HG03097 (cell line): ENCODE data around the gene LRRC74B.

Experiments
- ATAC-seq: cut with Tn5 transposase; IDR thresholded peaks from one replicate; pipeline ENCODE4 v1.9.1; 2021; ENCODE audit not compliant: unreplicated experiment, low FRiP score

Gene LRRC74B

DNA sequence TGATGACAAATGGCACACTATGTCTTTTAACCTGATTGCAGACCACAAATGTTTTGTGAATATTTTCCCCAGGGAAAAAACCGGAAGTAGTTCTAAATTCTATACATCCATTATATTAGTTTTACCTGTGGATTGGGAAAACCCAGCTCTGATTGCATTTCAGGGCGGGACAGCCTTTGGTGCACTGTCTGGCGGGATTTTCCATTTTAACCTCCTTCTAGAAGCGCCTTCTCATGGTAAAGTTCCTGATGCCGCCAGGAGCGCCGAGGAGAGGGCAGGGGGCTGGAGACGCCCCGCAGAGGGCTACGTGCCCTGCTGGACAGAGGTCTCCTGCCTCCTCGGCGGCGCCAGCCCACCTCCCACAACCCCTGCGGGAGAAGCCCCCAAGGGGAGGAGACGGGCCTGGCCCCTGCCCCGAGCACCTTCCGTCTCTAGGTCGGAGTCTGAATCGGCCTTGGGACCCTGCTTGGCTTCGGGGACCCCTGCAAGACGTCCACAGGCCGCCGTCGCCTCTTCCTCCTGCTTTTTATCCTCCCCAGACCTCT, 32.0 kb upstream of the LRRC74B start:
- peak; percentile 12 for ATAC-seq

- peak; percentile 47 for ATAC-seq
Measured at GRCh38 chr22:21014202-21014725, 31.5 kb upstream of the LRRC74B start.

- no peak for ATAC-seq
Measured at GRCh38 chr22:21014726-21015465, 30.9 kb upstream of the LRRC74B start, which contains the start of gene P2RX6. Gene P2RX6 (plus strand): TSS chr22:21015165. CDS start chr22:21015175, 10 bp downstream.

DNA sequence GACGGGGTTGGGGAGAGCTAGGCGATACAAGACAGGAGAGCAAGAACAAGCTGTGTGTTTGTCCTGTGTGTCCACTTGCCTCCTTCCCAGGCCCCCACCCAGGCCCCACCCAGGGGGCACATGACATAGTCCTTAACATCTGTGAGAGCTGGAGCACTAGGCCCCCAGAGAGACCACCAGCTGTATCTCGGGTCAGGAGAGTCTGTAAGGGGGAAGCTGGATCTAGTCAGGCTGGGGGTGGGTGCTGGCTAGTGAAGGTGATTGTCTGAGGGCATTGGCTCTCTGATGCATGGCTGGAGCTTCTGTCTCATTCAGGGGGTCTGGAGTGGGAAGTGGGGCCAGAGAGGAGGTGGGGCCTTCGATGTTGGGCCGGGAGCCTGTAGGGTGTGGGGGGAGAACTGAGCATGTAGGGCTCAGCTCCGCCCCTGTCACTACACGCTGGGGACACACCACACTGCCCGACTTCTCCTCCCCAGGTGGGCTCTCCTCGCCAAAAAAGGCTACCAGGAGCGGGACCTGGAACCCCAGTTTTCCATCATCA, 30.2 kb upstream of the LRRC74B start:
- no peak for ATAC-seq

- ATAC-seq, result no peak
Measured at GRCh38 chr22:21016644-21017420, 28.9 kb upstream of the LRRC74B start.

- ATAC-seq, result no peak
Measured at GRCh38 chr22:21018314-21018713, 27.4 kb upstream of the LRRC74B start.

DNA sequence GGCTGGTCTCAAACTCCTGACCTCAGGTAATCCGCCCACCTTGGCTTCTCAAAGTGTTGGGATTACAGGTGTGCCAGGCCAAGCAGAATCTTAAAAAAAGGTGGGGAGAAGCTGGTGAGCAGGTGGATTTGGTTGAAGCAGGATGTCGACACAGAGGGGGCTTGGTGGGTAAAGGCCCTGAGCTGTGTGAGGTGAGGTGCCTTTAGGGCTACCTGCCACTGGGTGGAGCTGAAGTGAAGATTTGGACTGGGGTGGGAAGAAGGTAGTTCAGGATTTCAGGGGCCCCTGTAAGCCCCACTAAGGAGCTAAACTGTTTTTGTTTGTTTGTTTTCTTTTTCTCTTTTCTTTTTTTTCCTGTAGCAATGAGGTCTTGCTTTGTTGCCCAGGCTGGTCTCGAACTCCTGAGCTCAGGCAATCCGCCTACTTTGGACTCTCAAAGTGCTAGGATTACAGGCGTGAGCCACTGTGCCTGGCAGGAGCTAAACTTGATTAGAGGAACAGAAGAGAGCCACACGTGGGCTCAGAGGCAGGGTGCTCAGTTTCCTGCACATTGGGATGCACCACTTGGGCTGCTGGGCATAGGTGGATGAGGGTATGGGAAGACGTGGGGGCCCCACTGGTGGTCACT, 24.8 kb upstream of the LRRC74B start:
- no peak for ATAC-seq

DNA sequence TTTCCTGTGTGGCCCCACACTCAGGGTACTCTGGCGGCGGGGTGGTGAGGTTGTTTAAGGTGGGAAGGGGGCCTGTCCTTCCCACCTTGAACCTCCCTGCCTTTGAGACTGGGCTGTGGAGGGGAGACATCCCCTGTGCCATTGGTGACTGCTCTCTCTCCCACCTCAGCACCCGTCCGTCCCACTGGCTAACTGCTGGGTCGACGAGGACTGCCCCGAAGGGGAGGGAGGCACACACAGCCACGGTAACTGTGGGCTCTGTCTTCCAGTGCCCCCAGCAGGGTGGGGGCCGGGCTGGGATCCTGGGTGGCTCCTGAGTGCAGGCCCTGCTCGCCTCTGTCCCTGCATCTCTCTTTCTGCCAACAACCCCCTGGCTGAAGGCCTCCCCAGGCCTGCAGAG, 23.2 kb upstream of the LRRC74B start:
- no peak for ATAC-seq

DNA sequence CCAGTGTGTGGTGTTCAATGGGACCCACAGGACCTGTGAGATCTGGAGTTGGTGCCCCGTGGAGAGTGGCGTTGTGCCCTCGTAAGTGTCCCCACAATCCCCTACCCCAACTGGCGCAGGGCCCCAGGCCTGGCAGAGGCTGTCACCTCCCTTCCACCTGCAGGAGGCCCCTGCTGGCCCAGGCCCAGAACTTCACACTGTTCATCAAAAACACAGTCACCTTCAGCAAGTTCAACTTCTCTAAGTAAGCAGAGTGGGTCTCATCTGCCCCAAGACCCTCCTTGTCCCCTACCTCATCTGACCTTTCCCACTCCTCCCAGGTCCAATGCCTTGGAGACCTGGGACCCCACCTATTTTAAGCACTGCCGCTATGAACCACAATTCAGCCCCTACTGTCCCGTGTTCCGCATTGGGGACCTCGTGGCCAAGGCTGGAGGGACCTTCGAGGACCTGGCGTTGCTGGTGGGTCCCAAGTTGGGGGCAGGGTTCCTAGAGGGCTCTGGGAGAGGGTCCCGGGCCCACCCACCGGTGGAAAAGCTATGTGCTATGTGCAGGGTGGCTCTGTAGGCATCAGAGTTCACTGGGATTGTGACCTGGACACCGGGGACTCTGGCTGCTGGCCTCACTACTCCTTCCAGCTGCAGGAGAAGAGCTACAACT, 22.7 kb upstream of the LRRC74B start:
- ATAC-seq, result no peak

- no peak for ATAC-seq
Measured at GRCh38 chr22:21025266-21025665, 20.5 kb upstream of the LRRC74B start.

- ATAC-seq, result no peak
Measured at GRCh38 chr22:21025763-21026755, 19.7 kb upstream of the LRRC74B start.

DNA sequence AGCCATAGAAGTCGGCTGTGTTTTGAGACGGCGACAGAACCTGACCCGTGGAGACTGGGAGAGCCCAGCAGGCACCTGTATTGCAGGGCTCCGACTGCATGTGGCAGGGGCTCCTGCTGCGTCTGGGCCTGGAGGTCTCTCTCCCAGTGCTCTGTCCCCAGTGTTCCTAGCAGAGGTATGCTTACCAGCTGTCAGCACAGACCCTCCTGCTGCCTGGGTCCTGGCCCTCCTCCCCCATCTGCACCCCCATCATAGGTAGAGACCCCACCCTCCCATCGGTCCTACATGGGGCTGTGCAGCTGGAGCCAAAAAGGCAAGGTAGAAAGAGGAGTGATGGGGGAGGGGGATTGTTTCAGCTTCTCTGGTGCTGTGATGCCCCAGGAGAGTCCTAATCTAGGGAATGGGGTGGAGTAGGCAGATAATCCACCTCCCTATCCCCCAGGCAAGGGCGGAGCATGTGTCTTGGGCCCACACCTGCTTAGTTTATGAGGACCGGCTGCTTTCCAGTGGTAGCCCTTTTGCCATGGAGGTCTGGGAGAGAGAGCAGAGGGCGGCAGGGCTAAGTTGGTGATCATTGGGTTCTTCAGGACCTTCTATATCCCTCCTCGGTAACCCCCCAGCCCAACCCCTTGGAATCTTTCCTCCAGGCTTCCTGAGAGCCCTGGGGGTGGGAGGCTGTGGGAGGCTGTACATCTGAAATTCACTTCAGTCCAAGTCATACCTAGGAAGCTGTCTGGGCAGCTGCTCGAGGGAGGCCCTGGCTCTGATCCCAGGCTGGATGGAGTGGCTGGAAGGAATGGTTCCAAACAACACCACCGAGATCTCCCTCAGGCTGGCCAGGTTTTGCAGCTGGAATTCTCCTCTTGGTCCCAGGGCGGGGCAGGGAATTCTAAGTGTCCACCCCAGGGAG, 18.7 kb upstream of the LRRC74B start:
- ATAC-seq, result no peak

DNA sequence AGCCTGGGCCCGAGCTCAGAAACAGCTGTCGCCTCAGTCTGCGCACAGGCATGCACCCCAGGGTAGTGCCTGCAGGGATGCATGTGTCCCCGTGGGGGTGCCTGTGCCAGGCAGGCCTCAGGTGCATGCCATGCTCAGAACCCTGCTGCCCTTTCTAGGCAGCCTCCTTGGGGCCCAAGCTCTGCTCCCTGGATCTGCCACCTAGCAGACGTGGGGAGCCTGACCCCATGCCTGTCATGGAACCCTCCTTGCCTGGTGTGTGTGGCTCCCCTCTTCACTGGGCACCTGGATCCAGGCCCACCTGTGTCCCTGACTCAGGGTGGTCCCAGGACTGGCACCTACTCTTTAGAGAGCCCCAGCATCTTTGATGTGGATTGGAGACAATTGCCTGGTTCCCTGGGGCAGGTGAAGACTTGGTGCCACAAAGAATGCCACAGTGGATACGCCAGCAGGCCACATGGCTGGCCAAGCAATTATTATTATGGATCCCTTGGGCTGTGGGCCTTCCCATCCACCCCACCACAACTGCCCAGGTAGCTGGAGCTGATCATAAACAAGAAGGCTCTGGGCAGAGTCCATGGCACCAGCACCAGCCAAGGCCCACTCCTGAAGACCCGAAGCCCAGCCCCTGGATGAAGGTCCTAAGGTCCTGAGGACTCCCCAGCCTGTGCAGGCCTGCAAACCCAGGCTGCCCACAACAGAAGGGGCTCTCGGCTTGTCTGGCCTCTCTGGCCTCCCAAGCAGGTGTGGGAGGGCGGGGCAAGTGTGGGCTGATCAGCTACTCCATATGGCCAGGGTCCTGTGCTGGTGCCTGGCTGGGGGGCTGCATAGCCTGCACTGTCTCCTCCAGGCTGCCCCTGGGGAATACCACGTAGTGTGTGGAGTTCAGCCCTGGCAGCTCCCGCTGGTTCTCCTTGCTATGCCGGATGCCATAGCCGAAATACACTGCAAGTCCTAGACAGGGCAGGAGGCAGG, 17.2 kb upstream of the LRRC74B start:
- ATAC-seq, result no peak

DNA sequence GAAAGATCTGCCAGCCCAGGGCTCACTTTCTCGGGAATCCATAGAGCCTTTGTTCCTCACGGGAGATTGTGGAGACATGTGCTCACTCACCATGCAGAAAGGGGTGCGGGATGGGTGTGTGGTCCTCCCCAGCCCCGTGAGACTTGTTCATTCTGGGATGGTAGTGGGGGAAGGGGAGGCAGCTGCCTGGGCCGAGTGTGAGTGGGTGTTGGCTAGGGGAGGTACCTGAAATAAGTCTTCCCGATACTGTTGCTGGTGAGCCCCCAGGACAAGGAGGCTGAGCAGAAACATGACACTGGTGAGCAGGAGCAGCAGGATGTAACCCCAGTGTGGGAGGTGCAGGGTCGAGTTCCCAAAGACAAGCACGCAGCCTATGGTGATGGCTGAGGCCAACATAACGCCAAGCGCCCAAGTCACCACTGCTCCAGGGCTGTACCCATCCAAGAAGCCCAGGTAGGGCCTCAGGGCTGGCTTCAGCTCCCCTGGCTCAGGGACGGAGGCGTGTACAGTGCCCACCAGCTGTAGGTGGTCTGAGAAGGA, 16.2 kb upstream of the LRRC74B start:
- ATAC-seq, result no peak

DNA sequence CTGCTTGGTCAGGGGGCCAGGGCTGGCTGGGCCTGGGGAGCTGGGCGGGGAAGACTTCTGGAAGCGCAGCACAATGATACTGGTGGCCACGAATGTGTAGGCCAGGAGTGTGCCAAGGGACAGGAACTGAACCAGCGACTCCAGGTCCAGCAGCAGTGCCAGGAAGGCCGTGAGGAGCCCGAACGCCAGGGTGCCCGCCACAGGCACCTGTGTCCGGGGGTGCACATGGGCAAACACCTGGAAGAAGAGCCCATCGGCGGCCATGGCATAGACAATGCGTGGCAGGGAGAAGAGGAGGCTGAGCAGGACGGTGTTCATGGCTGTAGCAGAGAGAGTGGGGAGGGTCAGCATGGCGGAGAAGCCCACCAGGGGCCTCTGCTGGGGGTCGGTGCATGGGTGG, 15.7 kb upstream of the LRRC74B start:
- ATAC-seq, result no peak
